H1 (cell line): ENCODE results near the gene MYO9B. TPM values are rescaled to one million over a fixed set of nuclear protein-coding genes. Genes with fewer than 3 reads are reported as not detected.

Source experiments
- BRCA1 ChIP-seq: IDR thresholded peaks from 2 replicates; pipeline ENCODE4 v1.6.1; 2012; ENCODE audit warnings: low read depth, low read length, improper control_type of control experiment
- GABPA ChIP-seq: IDR thresholded peaks from 2 replicates; pipeline ENCODE4 v1.6.1; 2011; ENCODE audit warnings: mild to moderate bottlenecking, low read length, moderate library complexity, borderline replicate concordance; ENCODE audit not compliant: insufficient read depth
- HDAC6 ChIP-seq: IDR thresholded peaks from one replicate; pipeline ENCODE4 v1.7.1; 2012; ENCODE audit warnings: low read depth, mild to moderate bottlenecking, inconsistent platforms, low read length, moderate library complexity
- NRF1 ChIP-seq: IDR thresholded peaks from 2 replicates; pipeline ENCODE4 v1.6.1; 2011; ENCODE audit warnings: mild to moderate bottlenecking, low read depth, low read length, improper control_type of control experiment
- SAP30 ChIP-seq: fragments of 300-600 bp; sonication (generic); IDR thresholded peaks from 2 replicates; pipeline ENCODE4 v1.7.1; 2012; ENCODE audit warnings: low read length, moderate library complexity, mild to moderate bottlenecking, inconsistent platforms; ENCODE audit not compliant: insufficient read depth, insufficient replicate concordance
- polyA plus RNA-seq, 7 experiments: library from polyadenylated mRNA; depleted of rRNA in 3 of 7; stranded (reverse) in 5 of 7; unstranded in 2 of 7; fragments of >200 nt in 5 of 7; fragments of 200-250 nt in 2 of 7; gene quantifications; 1 replicate in 5 of 7; 2 replicates in 1 of 7; 4 replicates in 1 of 7; pipeline versions ENCODE4 v1.2.1 to v1.2.3, GENCODE V29; 2011 to 2013; ENCODE audit warnings: missing spikeins in 2 of 7, mixed read lengths in 2 of 7
- total RNA-seq: library from RNA; stranded (reverse); fragmentation: NEBNext Ultra II Directional; extraction: Animal tissue kit (Norgen Biotek cat#: 25700); gene quantifications from 2 replicates; pipeline ENCODE4 v1.2.1, GENCODE V29; 2021
- TF ChIP-seq, protein P1 (sequence below): IDR thresholded peaks from 2 replicates; pipeline ENCODE4 v1.6.1; 2011; ENCODE audit warnings: low read length, improper control_type of control experiment

MYO9B gene
- total and polyA plus RNA-seq, 2 of the 8 experiments (the other 6 are each of a cell fraction or from before 2014, with no cell fraction given): 27.6 to 77.1 TPM

DNA sequence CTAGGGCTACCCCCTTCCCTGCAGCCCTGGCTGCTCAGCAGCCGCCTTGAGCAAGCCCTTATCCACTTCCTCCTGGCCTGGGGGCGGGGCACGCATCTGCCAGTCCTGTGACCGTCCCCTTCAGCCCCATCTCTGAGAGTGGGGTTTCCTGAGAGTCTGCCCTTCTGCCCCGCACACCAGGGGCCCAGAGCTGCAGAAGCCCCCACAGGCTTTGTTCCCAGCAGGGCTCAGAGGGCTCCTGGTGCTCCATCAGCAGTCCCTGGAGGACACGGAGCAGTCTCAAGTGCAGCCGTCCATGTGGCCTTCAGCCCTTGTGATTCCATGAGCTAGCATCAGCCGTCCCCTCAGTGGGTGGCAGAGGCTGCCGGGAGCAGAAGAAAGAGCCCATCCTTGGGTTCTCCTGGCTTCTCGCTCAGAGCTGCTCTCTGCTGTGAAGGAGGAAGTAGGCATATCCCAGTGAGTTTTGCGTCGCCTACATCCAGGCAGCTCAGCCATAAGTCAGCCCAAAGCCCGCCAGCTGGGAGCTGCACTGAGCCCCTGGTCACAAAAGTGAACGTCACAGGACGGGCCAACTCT is 16.3 kb downstream of the MYO9B start (continued):
- TF ChIP-seq, protein P1, sequence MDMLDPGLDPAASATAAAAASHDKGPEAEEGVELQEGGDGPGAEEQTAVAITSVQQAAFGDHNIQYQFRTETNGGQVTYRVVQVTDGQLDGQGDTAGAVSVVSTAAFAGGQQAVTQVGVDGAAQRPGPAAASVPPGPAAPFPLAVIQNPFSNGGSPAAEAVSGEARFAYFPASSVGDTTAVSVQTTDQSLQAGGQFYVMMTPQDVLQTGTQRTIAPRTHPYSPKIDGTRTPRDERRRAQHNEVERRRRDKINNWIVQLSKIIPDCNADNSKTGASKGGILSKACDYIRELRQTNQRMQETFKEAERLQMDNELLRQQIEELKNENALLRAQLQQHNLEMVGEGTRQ: no peak
- no peak for TF ChIP-seq NRF1
- no peak for TF ChIP-seq BRCA1
- TF ChIP-seq HDAC6: no peak
- TF ChIP-seq GABPA: no peak
- no peak for TF ChIP-seq SAP30
